HG02678 (cell line): ENCODE data around the gene NECAP2.
"Not testable (repeated sequence)": the region's sequence is repeated elsewhere in the genome, so short reads cannot be mapped to it uniquely, and the experiment has no call there.

Source experiments
- ATAC-seq: cut with Tn5 transposase; IDR thresholded peaks from one replicate; pipeline ENCODE4 v1.9.1; 2021; ENCODE audit warnings: mild to moderate bottlenecking, moderate library complexity; ENCODE audit not compliant: unreplicated experiment

NECAP2 gene

GRCh38 chr1:16456151-16456550, 15.6 kb downstream of the NECAP2 start:
- not testable (repeated sequence) for ATAC-seq

- ATAC-seq, result no peak
These were observed 18.3 kb downstream of the NECAP2 start for GRCh38 chr1:16458831-16459230.

- ATAC-seq, result no peak
These were observed 18.9 kb downstream of the NECAP2 start for GRCh38 chr1:16459352-16459925.

- no peak for ATAC-seq
These were observed 21.2 kb downstream of the NECAP2 start for GRCh38 chr1:16461681-16462080.

GRCh38 chr1:16462773-16463330, 22.3 kb downstream of the NECAP2 start:
- no peak for ATAC-seq

- no peak for ATAC-seq
These were observed 24.5 kb downstream of the NECAP2 start for GRCh38 chr1:16464917-16465625.

GRCh38 chr1:16468558-16468957, 28.0 kb downstream of the NECAP2 start:
- ATAC-seq, result no peak

GRCh38 chr1:16474166-16474800, 33.8 kb downstream of the NECAP2 start:
- no peak for ATAC-seq

- not testable (repeated sequence) for ATAC-seq
These were observed 34.4 kb downstream of the NECAP2 start for GRCh38 chr1:16474891-16475290.

GRCh38 chr1:16475771-16476770, 35.5 kb downstream of the NECAP2 start:
- ATAC-seq, result not testable (repeated sequence)

- no peak for ATAC-seq
These were observed 37.6 kb downstream of the NECAP2 start for GRCh38 chr1:16478091-16478490.

- not testable (repeated sequence) for ATAC-seq
These were observed 42.6 kb downstream of the NECAP2 start for GRCh38 chr1:16483146-16483545.

- ATAC-seq, result not testable (repeated sequence)
These were observed 43.3 kb downstream of the NECAP2 start for GRCh38 chr1:16483639-16484500.

GRCh38 chr1:16484501-16484835, 43.9 kb downstream of the NECAP2 start:
- ATAC-seq, result no peak

GRCh38 chr1:16484931-16485330, 44.4 kb downstream of the NECAP2 start:
- no peak for ATAC-seq

GRCh38 chr1:16486316-16486715, 45.8 kb downstream of the NECAP2 start:
- ATAC-seq, result not testable (repeated sequence)

- ATAC-seq, result not testable (repeated sequence)
These were observed 46.5 kb downstream of the NECAP2 start for GRCh38 chr1:16487011-16487410.

GRCh38 chr1:16489195-16489880, 48.8 kb downstream of the NECAP2 start:
- not testable (repeated sequence) for ATAC-seq

- ATAC-seq, result no peak
These were observed 50.6 kb downstream of the NECAP2 start for GRCh38 chr1:16491056-16491675.
